Posterior vena cava (tissue), 2 donors: ENCODE data around the gene STON1. TPM values are rescaled to one million over a fixed set of nuclear protein-coding genes. Genes with fewer than 3 reads are reported as not detected.
"Not testable (repeated sequence)": the region's sequence is repeated elsewhere in the genome, so short reads cannot be mapped to it uniquely, and the experiment has no call there.

Experiments used
- DNase-seq: peaks from one replicate; pipeline ENCODE4 v3.0.0-alpha.2; 2020; ENCODE audit warnings: low spot score
- intact Hi-C, 2 donors: fragments of 100-400 bp; cut with DNase I; formaldehyde crosslinking; loops; one replicate each; pipeline versions ENCODE4 v1.14.1 to v1.14.2; 2022 to 2023
- total RNA-seq, 2 donors: library from RNA; stranded (reverse); fragmentation: NEBNext Ultra II Directional; extraction: Animal tissue kit (Norgen Biotek cat#: 25700); gene quantifications; one replicate each; pipeline ENCODE4 v1.2.1, GENCODE V29; 2021
- donor health status: DM: yes; HTN: yes; CAD: no.
- donor health status: DM: yes; HTN: yes; CAD: no.

STON1 gene
- total RNA-seq, 2 donors from 2014 or later, result 44.7 to 47.9 TPM

GRCh38 chr2:48560546-48561209, 30.7 kb downstream of the STON1 start:
- no peak for DNase-seq
- intact Hi-C loops, result no loop called here

- intact Hi-C loops, result no loop called here
Observed at GRCh38 chr2:48562281-48562680, 32.3 kb downstream of the STON1 start.

GRCh38 chr2:48566592-48567310, 36.8 kb downstream of the STON1 start:
- no peak for DNase-seq
- intact Hi-C loops, result no loop called here

More at GRCh38 chr2:48562281-48562680, 32.3 kb downstream of the STON1 start:
- no peak for DNase-seq

- intact Hi-C loops, result no loop called here
- DNase-seq, result no peak
Observed at GRCh38 chr2:48567671-48568070, 37.7 kb downstream of the STON1 start.

- no peak for DNase-seq
- intact Hi-C loops, result no loop called here
Observed at GRCh38 chr2:48568547-48568946, 38.6 kb downstream of the STON1 start.

GRCh38 chr2:48569433-48569832, 39.5 kb downstream of the STON1 start:
- intact Hi-C loops, result no loop called here
- DNase-seq, result no peak

- DNase-seq, result no peak
- intact Hi-C loops, result no loop called here
Observed at GRCh38 chr2:48572816-48573215, 42.9 kb downstream of the STON1 start.

GRCh38 chr2:48574353-48575287, 44.7 kb downstream of the STON1 start:
- no peak for DNase-seq
- intact Hi-C loops, result no loop called here

- intact Hi-C loops, result no loop called here
- no peak for DNase-seq
Observed at GRCh38 chr2:48578313-48578712, 48.4 kb downstream of the STON1 start.

GRCh38 chr2:48583961-48584360, 54.0 kb downstream of the STON1 start:
- intact Hi-C loops, result loop anchor here (10.0 kb wide), 2 partner anchors 59 to 109 kb away; no protein-coding TSS in a partner anchor
- no peak for DNase-seq

- intact Hi-C loops, result loop anchor here (10.0 kb wide), 2 partner anchors 60 to 110 kb away; no protein-coding TSS in a partner anchor
Observed at GRCh38 chr2:48584551-48584950, 54.6 kb downstream of the STON1 start.

GRCh38 chr2:48586433-48586832, 56.5 kb downstream of the STON1 start:
- DNase-seq, result no peak
- intact Hi-C loops, result loop anchor here (5.0 to 10.0 kb wide), 3 partner anchors 62 to 114 kb away; no protein-coding TSS in a partner anchor

More at GRCh38 chr2:48584551-48584950, 54.6 kb downstream of the STON1 start:
- DNase-seq, result no peak

GRCh38 chr2:48587560-48587959, 57.6 kb downstream of the STON1 start:
- no peak for DNase-seq
- intact Hi-C loops, result loop anchor here (5.0 to 10.0 kb wide), 3 partner anchors 63 to 115 kb away; no protein-coding TSS in a partner anchor

- DNase-seq, result no peak
- intact Hi-C loops, result loop anchor here (5.0 to 10.0 kb wide), 3 partner anchors 63 to 116 kb away; no protein-coding TSS in a partner anchor
Observed at GRCh38 chr2:48587961-48588360, 58.0 kb downstream of the STON1 start.

GRCh38 chr2:48588745-48589144, 58.8 kb downstream of the STON1 start:
- intact Hi-C loops, result loop anchor here (5.0 to 10.0 kb wide), 3 partner anchors 64 to 116 kb away; no protein-coding TSS in a partner anchor
- DNase-seq, result no peak

- no peak for DNase-seq
- intact Hi-C loops, result loop anchor here (5.0 to 10.0 kb wide), 3 partner anchors 64 to 117 kb away; no protein-coding TSS in a partner anchor
Observed at GRCh38 chr2:48589170-48589767, 59.3 kb downstream of the STON1 start.

GRCh38 chr2:48590017-48590416, 60.1 kb downstream of the STON1 start:
- DNase-seq, result no peak
- intact Hi-C loops, result no loop called here

GRCh38 chr2:48592067-48592466, 62.1 kb downstream of the STON1 start:
- intact Hi-C loops, result no loop called here
- no peak for DNase-seq

- DNase-seq, intact Hi-C loops: not testable (repeated sequence)
Observed at GRCh38 chr2:48596751-48597150, 66.8 kb downstream of the STON1 start.
